NT2/D1 (cell line): ENCODE measurements around the gene USP12.

Source experiments
- SUZ12 ChIP-seq: IDR thresholded peaks from 2 replicates; pipeline ENCODE4 v1.6.1; 2011; ENCODE audit not compliant: insufficient read length, insufficient read depth; ENCODE audit errors: extremely low read depth
- YY1 ChIP-seq: IDR thresholded peaks from 2 replicates; pipeline ENCODE4 v1.6.1; 2011; ENCODE audit not compliant: insufficient read length, insufficient read depth
- ZNF274 ChIP-seq: IDR thresholded peaks from 2 replicates; pipeline ENCODE4 v1.6.1; 2011; ENCODE audit warnings: mild to moderate bottlenecking, low read depth, low read length

- TF ChIP-seq ZNF274 (no peak), SUZ12 (no peak), YY1 (no peak)
Observed at GRCh38 chr13:27133889-27134288, 37.7 kb downstream of the USP12 start.
